Measurements from ENCODE around the gene ZNF316.

ZNF316 gene

GRCh38 chr7:6675807-6676405, 38.8 kb downstream of the ZNF316 start:
- Histone ChIP-seq H3K4me1 (ENCODE audit: control insufficient read depth, insufficient read depth, low read length) (no peaks in the 10 kb centered on the region), H3K9me3 (ENCODE audit: control insufficient read depth, insufficient read depth, low read length) (peaks cover 50% of the 10 kb centered on the region), H3K9ac (ENCODE audit: low read depth, low read length) (no peak overlapping the region), H3K4me3 (ENCODE audit: low read depth, low read length) (no peak overlapping the region), H3K27me3 (ENCODE audit: control insufficient read depth, insufficient read depth, low read length) (no peaks in the 10 kb centered on the region), H3K36me3 (ENCODE audit: control insufficient read depth, insufficient read depth, low read length) (peaks cover 7% of the 10 kb centered on the region)

- Histone ChIP-seq H3K4me1 (ENCODE audit: control insufficient read depth, insufficient read depth, low read length) (no peaks in the 10 kb centered on the region), H3K9me3 (ENCODE audit: control insufficient read depth, insufficient read depth, low read length) (peaks cover 40% of the 10 kb centered on the region), H3K36me3 (ENCODE audit: control insufficient read depth, insufficient read depth, low read length) (peaks cover 2% of the 10 kb centered on the region), H3K4me3 (ENCODE audit: low read depth, low read length) (no peak overlapping the region), H3K27me3 (ENCODE audit: control insufficient read depth, insufficient read depth, low read length) (no peaks in the 10 kb centered on the region), H3K9ac (ENCODE audit: low read depth, low read length) (no peak overlapping the region)
Observed at GRCh38 chr7:6680146-6680545, 43.0 kb downstream of the ZNF316 start.

GRCh38 chr7:6691103-6691502, 54.0 kb downstream of the ZNF316 start:
- Histone ChIP-seq H3K9me3 (ENCODE audit: control insufficient read depth, insufficient read depth, low read length) (peaks cover 93% of the 10 kb centered on the region), H3K4me1 (ENCODE audit: control insufficient read depth, insufficient read depth, low read length) (no peaks in the 10 kb centered on the region), H3K27me3 (ENCODE audit: control insufficient read depth, insufficient read depth, low read length) (no peaks in the 10 kb centered on the region), H3K36me3 (ENCODE audit: control insufficient read depth, insufficient read depth, low read length) (peaks cover 70% of the 10 kb centered on the region), H3K9ac (ENCODE audit: low read depth, low read length) (no peak overlapping the region), H3K4me3 (ENCODE audit: low read depth, low read length) (peak overlapping the region; percentile 10)

- no peaks in the 10 kb centered on the region for H3K4me1 ChIP-seq (ENCODE audit: control insufficient read depth, insufficient read depth, low read length)
- no peak overlapping the region for H3K9ac ChIP-seq (ENCODE audit: low read depth, low read length)
- no peaks in the 10 kb centered on the region for H3K27me3 ChIP-seq (ENCODE audit: control insufficient read depth, insufficient read depth, low read length)
- H3K9me3 ChIP-seq (ENCODE audit: control insufficient read depth, insufficient read depth, low read length) = peaks cover 94% of the 10 kb centered on the region
- H3K4me3 ChIP-seq (ENCODE audit: low read depth, low read length) = no peak overlapping the region
- H3K36me3 ChIP-seq (ENCODE audit: control insufficient read depth, insufficient read depth, low read length) = peaks cover 75% of the 10 kb centered on the region
Observed at GRCh38 chr7:6691609-6692106, 54.5 kb downstream of the ZNF316 start.

- Histone ChIP-seq H3K4me1 (ENCODE audit: control insufficient read depth, insufficient read depth, low read length) (no peaks in the 10 kb centered on the region), H3K9me3 (ENCODE audit: control insufficient read depth, insufficient read depth, low read length) (peaks cover 39% of the 10 kb centered on the region), H3K9ac (ENCODE audit: low read depth, low read length) (no peak overlapping the region), H3K27me3 (ENCODE audit: control insufficient read depth, insufficient read depth, low read length) (no peaks in the 10 kb centered on the region), H3K36me3 (ENCODE audit: control insufficient read depth, insufficient read depth, low read length) (peaks cover 46% of the 10 kb centered on the region), H3K4me3 (ENCODE audit: low read depth, low read length) (no peak overlapping the region)
Observed at GRCh38 chr7:6700793-6701192, 63.7 kb downstream of the ZNF316 start.

GRCh38 chr7:6701860-6702259, 64.7 kb downstream of the ZNF316 start:
- Histone ChIP-seq H3K27me3 (ENCODE audit: control insufficient read depth, insufficient read depth, low read length) (no peaks in the 10 kb centered on the region), H3K4me1 (ENCODE audit: control insufficient read depth, insufficient read depth, low read length) (no peaks in the 10 kb centered on the region), H3K4me3 (ENCODE audit: low read depth, low read length) (no peak overlapping the region), H3K9me3 (ENCODE audit: control insufficient read depth, insufficient read depth, low read length) (peaks cover 28% of the 10 kb centered on the region), H3K9ac (ENCODE audit: low read depth, low read length) (no peak overlapping the region), H3K36me3 (ENCODE audit: control insufficient read depth, insufficient read depth, low read length) (peaks cover 35% of the 10 kb centered on the region)
